GM13977 (cell line): Measurements from ENCODE around the gene SLC12A6.

ENCODE experiments used
- DNase-seq: peaks from one replicate; pipeline ENCODE4 v3.0.0; 2012; ENCODE audit warnings: low spot score
- CTCF ChIP-seq: IDR thresholded peaks from 2 replicates; pipeline ENCODE4 v1.5.1; 2012; ENCODE audit warnings: mild to moderate bottlenecking, control low read depth; ENCODE audit not compliant: insufficient read depth; ENCODE audit errors: extremely low read depth, missing control alignments
- in situ Hi-C: fragments of 300-500 bp; cut with MboI; formaldehyde crosslinking; loops from one replicate; pipeline ENCODE4 v1.12.0; 2022; ENCODE audit warnings: low sequenced_read_pairs, low pct_unique_long_range_greater_than_20kb, mixed read lengths, inconsistent platforms; ENCODE audit not compliant: unreplicated experiment

SLC12A6 gene

DNA sequence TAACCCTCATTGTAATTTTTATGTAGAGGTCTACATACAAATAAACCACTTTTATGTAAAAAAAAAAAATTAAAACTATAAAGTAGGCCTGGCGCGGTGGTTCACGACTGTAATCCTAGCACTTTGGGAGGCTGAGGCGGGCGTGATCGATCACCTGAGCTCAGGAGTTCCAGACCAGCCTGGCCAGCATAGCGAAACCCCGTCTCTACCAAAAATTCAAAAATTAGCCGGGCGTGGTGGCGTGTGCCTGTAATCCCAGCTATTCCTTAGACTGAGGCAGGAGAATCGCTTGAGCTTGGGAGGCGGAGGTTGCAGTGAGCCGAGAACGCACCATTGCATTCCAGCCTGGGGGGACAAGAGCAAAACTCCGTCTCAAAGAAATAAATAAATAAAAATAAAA is 766 bp upstream of the SLC12A6 start:
- DNase-seq: no peak
- no peak for TF ChIP-seq CTCF
- in situ Hi-C loops: loop anchor here (25.0 kb wide), 1 partner anchor 251 kb away; no protein-coding TSS in a partner anchor

GRCh38 chr15:34336991-34337556 is 507 bp downstream of the SLC12A6 start:
- DNase-seq: no peak
- in situ Hi-C loops: loop anchor here (25.0 kb wide), 1 partner anchor 250 kb away; no protein-coding TSS in a partner anchor
- no peak for TF ChIP-seq CTCF

DNA sequence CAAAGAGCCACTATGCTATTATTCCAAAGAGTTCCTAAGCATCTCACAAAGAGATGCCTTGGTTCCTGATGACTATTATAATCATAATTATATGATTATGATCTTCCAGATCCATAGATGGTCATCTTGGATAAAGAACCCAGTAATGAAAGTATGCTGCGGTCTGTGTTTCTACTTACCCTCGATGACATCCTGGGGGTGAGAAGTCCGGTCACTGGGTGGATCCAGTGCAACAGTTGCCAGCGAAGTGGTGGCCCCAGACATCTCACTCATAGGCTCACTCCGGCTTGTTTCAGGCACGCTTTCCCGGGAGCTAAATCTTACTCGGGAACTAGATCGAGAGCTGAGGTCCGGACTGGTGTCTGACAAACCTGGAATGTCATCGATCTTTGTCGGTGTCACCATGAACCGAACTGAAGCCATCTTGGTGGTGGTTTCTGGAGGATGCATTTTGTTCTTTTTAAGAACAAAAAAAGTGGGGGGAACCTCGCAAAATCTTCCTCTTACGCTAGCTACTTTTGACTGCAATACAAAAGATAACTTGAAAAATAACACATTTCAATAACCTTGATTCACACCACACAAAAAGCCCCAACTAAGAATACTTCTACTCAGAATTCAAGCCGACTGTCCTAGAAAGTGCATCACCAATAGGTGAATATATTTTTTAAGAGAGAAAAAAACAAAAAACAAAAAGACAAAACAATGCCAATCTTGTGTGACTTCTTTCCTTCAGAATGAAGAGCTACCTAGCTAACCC is 1.2 kb downstream of the SLC12A6 start:
- in situ Hi-C loops: loop anchor here (25.0 kb wide), 1 partner anchor 249 kb away; no protein-coding TSS in a partner anchor
- no peak for DNase-seq
- no peak for TF ChIP-seq CTCF

DNA sequence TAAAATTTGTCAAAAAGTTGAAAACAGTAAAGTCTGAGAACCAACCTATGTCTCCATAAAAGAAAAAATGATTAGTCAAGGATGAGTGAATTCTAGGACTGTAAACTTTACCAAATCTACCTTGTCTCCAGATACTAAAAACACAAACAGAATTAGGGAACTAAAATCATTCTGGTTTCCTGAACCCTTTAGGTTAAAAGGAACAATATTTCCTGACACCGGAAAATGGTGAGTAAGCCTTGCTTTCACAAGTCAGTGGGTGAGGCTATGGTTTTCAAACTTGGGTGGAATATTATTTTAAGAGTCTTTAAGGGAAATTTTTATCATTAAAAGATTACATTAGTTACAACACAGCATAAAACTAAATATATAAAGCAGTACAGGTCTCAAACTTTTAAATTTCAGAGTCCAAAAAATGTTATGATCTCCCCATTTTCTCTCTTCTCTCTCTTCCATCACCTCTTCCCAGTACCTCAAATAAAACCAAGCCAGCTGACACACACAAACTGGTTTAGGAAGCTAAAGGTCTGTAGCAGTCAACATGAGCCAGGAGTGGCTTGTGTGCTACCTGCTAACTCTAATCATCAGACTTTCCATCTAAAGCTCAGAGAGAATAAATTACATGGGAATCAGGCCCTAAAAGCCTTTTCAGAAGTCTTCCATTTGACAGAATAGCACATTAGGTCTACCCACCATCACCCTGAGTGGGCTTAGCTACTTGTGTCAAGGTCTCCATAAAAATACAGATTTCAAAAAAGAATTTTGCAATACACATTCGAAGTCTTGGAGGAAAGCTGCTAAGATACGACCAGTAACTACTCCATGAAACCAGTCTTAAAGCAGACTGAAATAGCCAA is 2.2 kb downstream of the SLC12A6 start:
- in situ Hi-C loops: loop anchor here (25.0 kb wide), 1 partner anchor 248 kb away; no protein-coding TSS in a partner anchor
- DNase-seq: no peak
- TF ChIP-seq CTCF: no peak

DNA sequence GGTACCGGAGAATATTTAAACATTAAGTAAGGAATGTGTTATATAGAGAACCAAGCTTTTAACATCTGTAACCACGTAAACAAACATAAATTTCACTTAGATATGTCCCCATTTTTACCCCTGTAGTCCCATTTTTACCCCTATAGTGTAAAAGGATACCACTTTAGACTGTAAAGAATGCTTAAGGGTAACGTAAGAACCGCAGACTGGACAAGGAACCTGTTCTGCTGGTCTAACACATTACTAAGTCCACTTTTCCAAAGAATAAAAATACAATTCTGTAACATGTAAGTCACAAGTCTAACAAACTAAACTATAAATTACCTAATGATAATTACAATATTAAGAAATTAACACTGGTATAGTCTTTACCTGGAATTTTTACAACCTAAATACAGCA is 2.9 kb downstream of the SLC12A6 start:
- DNase-seq: no peak
- TF ChIP-seq CTCF: no peak
- in situ Hi-C loops: loop anchor here (25.0 kb wide), 1 partner anchor 247 kb away; no protein-coding TSS in a partner anchor

- DNase-seq: no peak
- no peak for TF ChIP-seq CTCF
- in situ Hi-C loops: loop anchor here (25.0 kb wide), 1 partner anchor 245 kb away; no protein-coding TSS in a partner anchor
Observed at GRCh38 chr15:34332553-34333120, 4.9 kb downstream of the SLC12A6 start.
